Smooth muscle cell of the pulmonary artery (primary cell): ENCODE data around the gene TOMM7. TPM values are rescaled to one million over a fixed set of nuclear protein-coding genes. Genes with fewer than 3 reads are reported as not detected.

Source experiments
- total RNA-seq: library from RNA; depleted of rRNA; stranded (reverse); fragments of >200 nt; gene quantifications from 2 replicates; pipeline ENCODE4 v1.2.3, GENCODE V29; 2014

Gene TOMM7
- 117 and 212 TPM in 2 replicates for total RNA-seq

DNA sequence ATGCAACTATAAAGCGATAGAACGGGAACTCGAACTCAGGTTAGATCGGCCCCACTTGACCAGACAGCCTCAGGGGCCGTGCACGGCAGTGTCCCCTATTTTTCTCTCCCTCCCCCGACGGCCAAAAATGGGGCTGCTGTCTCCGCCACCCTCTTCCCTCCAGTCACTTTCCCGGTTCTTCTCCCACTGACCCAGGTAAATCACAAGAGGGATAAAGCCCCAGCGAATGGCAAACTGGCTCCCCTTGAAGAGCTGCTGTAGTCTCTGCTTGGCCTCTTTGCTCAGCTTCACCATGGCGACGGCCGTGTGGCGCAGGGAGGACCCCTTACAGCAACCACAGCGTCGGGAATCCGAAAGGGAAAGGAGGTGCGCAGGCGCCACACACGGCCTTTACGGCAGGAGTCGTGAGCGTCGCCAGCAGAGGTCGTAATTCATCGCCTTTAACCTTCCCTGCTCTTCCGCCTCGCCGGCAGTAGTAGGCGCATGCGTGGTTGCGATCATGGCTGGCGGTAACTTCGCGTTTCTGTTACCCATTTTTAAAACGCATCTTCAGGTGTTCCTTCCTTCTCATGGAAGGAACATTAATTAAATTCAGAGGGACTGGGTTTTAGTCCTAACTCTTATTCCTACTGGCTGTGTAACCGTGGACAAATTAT, at the start of gene TOMM7:
TSS of gene TOMM7 (minus strand) at position 364 of the 656 bp plus-strand sequence. CDS start at position 294, 70 bp downstream.

Other genes with a start within 250 kb of the TOMM7 start
- 62.2 and 108 TPM in 2 replicates for gene IL6, start 95.6 kb downstream of the TOMM7 start, total RNA-seq
- 106 and 170 TPM in 2 replicates for gene HYCC1, start 191.3 kb upstream of the TOMM7 start, total RNA-seq